CD4-positive, alpha-beta T cell treated with Interleukin-4 for 4 hours (primary cell): ENCODE results near the gene CDK5RAP1.
"Not testable (repeated sequence)": the region's sequence is repeated elsewhere in the genome, so short reads cannot be mapped to it uniquely, and the experiment has no call there.

Source experiments
- DNase-seq: peaks from one replicate; pipeline ENCODE4 v3.0.0-alpha.2; 2020

CDK5RAP1 gene

GRCh38 chr20:33418033-33418432, 16.7 kb upstream of the CDK5RAP1 start:
- no peak for DNase-seq

GRCh38 chr20:33415948-33416347, 14.6 kb upstream of the CDK5RAP1 start:
- no peak for DNase-seq

- no peak for DNase-seq
Observed at GRCh38 chr20:33412484-33412838, 11.1 kb upstream of the CDK5RAP1 start.

DNA sequence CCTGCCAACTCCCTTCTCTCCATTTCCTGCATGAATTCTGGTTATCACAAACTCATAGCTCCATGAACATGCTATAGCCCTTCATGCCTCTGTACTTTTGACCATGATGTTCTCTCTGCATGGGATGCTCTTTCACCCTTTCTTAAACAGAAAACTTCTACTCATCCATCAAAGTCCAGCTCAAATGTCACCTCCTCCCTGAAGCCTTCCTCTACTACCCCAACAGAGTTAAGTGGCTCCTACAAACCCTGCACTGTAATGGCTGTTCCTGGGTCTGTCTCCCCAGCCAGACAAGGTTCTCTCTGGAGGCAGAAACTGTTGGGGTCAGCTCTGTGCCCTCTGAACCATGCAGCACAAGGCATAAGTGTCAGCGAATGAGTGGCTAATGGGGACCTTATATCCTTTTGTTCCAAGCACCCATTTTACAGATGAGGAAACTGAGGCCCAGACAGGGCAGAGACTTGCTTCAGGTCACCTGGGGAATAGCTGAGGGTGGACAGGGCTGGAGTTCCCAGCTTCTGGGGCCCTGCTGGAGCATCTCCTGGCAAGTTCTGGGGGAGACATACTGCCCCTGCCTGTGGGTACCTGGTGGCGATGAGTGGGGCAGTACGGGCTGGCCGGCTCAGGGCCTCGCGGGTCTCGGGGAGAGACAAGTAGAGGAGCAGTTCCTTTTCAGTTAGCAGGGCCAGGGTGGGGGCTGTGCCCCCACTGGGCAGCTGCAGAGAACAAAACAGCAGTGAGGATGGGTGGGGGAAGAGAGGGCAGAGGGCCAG, 10.6 kb upstream of the CDK5RAP1 start:
- no peak for DNase-seq

GRCh38 chr20:33411242-33411641, 9.9 kb upstream of the CDK5RAP1 start:
- DNase-seq, result no peak

DNA sequence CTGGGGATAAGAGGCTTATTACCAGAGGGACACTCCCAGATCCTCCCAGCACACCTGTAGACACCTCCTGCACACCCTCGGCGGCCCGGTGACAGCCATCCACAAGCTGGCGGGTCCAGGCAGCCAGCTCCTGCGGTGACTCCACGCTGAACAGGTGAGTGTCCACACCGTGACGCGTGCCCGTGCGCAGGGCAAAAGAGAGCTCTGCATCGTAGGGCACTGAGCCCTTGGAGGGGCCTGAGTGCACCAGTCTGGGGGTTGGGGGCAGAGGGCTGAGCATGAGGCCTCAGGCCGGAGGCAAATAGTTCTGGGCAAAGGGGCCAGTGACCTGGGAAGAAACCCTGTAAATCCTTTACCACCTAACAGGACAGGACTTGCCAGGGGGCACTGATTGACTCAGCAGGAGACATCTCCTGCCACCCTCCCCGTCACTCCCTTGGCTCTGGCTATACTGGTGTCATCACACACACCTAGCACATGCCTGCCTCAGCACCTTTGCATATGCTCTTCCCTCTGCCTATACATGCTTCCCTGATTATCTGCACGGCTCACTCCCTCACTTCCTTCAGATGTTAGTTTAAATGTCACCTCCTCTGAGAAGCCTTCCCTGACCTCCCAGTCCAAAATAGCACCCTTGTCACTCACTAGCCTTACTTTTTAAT, 8.9 kb upstream of the CDK5RAP1 start:
- no peak for DNase-seq

DNA sequence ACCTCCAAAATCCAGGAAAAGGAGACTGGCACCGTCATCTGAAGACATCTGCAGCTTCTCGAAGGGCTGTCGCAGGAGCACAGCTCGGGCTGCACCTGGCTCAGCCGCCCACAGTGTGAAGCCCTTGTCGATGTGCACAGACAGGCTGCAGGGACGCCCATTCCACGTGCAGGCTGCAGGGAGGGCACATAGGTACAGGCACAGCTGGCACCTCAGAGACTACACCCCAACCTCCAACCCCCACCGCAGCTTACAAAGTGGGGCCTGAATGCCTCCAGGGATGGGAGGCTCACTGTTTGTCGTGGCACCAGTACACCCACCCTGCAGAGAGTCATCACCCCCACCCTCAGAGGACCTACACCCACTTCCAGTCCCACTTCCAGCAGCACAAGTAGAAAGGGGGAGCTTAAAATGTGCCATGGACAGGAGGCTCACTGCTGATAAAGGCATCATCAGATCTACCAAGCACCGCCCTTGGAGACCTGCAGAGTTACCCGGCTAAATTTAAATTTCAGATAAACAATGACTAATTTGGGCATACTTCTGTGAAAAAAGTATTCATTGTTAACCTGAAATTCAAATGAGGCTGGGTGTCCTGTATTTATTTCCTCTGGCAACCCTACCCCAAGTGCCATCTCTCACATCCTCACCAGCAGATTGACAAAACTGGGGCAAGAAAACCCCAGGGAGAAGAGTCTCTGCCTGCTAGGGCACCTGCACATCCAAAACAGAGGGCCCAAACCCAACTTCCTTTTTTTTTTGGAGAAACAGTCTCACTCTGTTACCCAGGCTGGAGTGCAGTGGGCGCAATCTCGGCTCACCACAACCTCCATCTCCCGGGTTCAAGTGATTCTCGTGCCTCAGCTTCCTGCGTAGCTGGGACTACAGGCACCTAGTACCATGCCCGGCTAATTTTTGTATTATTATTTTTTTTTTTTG, 7.7 kb upstream of the CDK5RAP1 start:
- DNase-seq, result no peak

- DNase-seq, result no peak
Observed at GRCh38 chr20:33408313-33408712, 7.0 kb upstream of the CDK5RAP1 start.

DNA sequence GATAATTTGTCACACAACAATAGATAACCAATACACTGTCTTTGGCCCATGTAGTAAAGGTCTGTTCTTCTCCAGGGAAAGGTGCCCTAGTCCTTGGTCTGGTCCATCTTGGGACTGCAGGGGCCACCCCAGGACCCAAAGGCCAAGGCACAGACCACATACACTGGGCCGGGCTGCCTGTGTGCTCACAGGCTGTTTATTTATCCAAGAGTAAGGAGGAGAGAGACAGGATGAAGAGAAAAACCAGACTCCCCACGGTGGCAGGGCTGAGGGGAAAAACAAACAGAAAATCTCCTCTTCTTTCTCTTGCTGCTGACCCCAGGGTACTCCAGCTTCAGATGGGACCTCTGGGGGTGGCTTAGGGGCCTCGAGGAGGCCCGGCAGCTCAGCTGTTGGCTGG, 6.5 kb upstream of the CDK5RAP1 start:
- no peak for DNase-seq

DNA sequence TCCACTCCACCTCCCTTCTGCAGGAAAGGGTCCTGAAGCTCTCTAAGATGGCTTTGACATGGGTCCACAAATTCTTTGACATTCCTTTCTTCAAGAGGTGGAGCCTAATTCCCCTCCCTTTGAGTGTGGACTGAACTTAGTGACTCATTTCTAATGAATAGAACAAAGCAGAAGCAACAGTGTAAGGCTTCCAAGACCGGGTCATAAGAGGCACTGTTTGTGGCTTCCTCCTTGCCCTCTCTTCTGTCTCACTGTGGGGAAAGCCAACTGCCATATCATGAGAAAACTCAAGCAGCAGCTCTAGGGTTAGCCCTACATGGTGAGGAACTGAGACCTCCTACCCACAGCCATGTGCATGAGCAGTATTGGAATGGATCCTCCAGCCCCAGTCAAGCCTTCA, 5.9 kb upstream of the CDK5RAP1 start:
- DNase-seq, result no peak

- no peak for DNase-seq
Observed at GRCh38 chr20:33404281-33404680, 3.0 kb upstream of the CDK5RAP1 start.

- no peak for DNase-seq
Observed at GRCh38 chr20:33401921-33402369, 626 bp upstream of the CDK5RAP1 start.

DNA sequence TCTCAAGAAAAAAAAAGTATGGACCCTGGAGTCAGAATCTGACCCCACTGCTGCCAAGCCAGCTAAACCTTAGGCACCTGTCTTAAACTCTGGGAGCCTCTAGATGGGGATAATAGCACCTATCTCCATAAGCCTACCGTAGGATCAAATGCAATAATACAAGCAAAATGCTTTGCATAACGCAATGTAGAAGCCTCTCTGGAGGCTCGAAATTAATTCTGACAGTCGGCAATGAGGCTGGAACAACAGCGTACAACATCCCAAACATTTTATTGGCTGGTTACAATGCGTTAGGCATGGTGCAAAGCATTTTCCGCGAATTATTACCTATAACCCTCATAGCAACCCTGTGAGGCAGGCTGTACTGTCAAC, 521 bp downstream of the CDK5RAP1 start:
- DNase-seq, result no peak

DNA sequence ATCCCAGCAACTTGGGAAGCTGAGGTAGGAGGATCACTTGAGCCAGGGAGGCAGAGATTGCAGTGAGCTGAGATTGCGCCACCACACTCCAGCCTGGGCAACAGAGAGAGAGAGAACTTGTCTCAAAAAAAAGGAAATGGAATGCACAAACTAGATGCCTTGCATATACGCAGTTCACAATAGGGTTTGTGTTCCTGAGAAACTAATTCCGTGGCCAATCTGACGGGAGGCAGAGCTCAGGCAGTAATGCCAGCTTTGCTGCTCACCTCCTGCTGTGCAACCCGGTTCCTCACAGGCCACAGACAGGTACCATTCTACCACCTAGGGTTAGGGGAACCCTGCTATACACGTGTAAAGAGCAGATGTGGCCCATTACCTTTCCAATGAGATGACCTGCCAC, 1.4 kb downstream of the CDK5RAP1 start:
- DNase-seq, result no peak

- no peak for DNase-seq
Observed at GRCh38 chr20:33394718-33395117, 6.6 kb downstream of the CDK5RAP1 start.

DNA sequence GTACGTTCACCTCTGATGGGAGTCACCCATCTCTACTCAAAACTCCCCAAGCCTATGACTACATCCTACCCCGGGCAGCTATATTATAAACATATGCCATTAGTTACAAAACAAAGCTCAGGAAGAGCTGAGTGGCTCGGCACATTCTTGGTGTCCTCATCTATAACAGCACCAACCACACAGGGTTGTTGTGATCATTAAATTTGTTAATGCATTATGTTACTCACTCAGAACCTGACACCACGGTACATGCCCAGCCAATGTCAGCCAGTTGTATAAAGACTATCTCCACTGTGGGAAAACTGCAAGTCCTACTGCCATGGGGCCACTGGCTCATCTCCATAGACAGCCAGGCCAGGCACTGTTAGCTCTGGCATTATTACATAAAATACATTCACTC, 7.7 kb downstream of the CDK5RAP1 start:
- no peak for DNase-seq

GRCh38 chr20:33391722-33392415, 9.4 kb downstream of the CDK5RAP1 start:
- DNase-seq, result no peak

GRCh38 chr20:33389326-33389725, 12.0 kb downstream of the CDK5RAP1 start:
- not testable (repeated sequence) for DNase-seq

GRCh38 chr20:33388268-33388667, 13.1 kb downstream of the CDK5RAP1 start:
- DNase-seq, result no peak

GRCh38 chr20:33387177-33387576, 14.1 kb downstream of the CDK5RAP1 start:
- DNase-seq, result no peak

GRCh38 chr20:33386673-33387072, 14.6 kb downstream of the CDK5RAP1 start:
- no peak for DNase-seq

DNA sequence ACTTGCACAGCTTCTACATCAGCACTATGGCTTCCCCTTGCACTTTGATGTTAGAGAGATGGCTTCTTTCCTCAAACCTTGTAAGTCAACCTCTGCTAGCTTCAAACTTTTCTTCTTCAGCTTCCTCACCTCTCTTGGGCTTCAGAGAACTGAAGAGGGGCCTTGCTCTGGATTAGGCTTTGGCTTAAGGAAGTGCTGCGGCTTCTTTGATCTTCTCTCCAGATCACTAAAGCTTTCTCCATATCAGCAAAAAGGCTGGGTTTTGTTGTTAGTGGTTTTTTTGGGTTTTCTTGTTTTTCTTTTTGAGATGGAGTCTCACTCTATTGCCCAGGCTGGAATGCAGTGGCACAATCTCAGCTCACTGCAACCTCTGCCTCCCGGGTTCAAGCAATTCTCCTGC, 24.0 kb downstream of the CDK5RAP1 start:
- DNase-seq, result no peak
